IPS-20b (cell line): ENCODE results near the gene ADH6.

ENCODE experiments used
- H3K27ac ChIP-seq: one replicate; pipeline ENCODE4 v1.5.1; 2013; ENCODE audit warnings: low read length
- H3K27me3 ChIP-seq: 2 replicates; pipeline ENCODE4 v1.6.1; 2013; ENCODE audit warnings: mild to moderate bottlenecking, low read length, inconsistent platforms; ENCODE audit not compliant: insufficient read depth
- H3K36me3 ChIP-seq: 2 replicates; pipeline ENCODE4 v1.6.1; 2013; ENCODE audit warnings: low read depth, mild to moderate bottlenecking, inconsistent platforms, low read length, moderate library complexity; ENCODE audit not compliant: insufficient read depth
- H3K4me1 ChIP-seq: 2 replicates; pipeline ENCODE4 v1.6.1; 2013; ENCODE audit warnings: mild to moderate bottlenecking, control low read depth, inconsistent platforms, low read length, moderate library complexity; ENCODE audit not compliant: insufficient read depth
- H3K4me3 ChIP-seq: 2 replicates; pipeline ENCODE4 v1.5.1; 2013; ENCODE audit warnings: mild to moderate bottlenecking, low read length, inconsistent platforms
- H3K9ac ChIP-seq: 2 replicates; pipeline ENCODE4 v1.6.1; 2013; ENCODE audit warnings: low read depth, mild to moderate bottlenecking, inconsistent platforms, low read length, moderate library complexity
- H3K9me3 ChIP-seq: 2 replicates; pipeline ENCODE4 v1.6.1; 2013; ENCODE audit warnings: mild to moderate bottlenecking, low read depth, low read length, inconsistent platforms; ENCODE audit not compliant: insufficient read depth

ADH6 gene

DNA sequence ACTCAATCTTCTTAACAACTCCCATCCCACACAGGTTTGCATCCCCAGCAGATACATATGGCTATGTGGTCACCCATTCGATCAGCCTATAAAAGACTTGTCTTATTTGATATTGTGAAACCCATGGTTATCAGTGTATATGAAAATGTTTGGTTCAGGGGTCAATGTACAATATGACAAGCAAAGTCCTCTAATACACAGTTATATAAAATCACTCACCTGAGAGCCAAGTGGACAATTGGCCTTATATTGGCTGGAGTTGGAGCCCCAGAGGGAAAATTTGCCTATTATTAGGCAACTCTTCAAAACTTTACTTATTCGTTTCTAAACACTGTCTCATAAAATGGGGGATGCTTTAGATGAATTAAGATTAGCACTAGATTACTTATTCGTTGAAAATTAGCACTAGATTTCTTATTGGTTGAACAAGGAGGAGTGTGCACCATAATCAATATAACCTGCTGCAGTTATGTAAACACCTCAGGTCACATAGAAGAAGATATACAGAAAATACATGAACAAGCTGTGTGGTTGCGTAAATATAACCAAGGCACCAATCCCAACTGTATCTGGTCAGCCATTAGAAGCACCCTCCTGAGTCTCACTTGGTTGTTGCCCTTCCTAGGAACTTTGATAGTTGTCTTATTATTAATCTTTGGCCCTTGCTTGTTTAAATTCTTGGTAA is 64.2 kb downstream of the ADH6 start:
- Histone ChIP-seq H3K4me1 (no peaks in the 10 kb centered on the region), H3K27me3 (no peaks in the 10 kb centered on the region), H3K9ac (no peak overlapping the region), H3K36me3 (no peaks in the 10 kb centered on the region), H3K9me3 (peaks cover 35% of the 10 kb centered on the region), H3K4me3 (no peak overlapping the region), H3K27ac (no peak overlapping the region)
